Measurements from ENCODE around the gene MAP2K3. TPM values are rescaled to one million over a fixed set of nuclear protein-coding genes. Genes with fewer than 3 reads are reported as not detected.

The MAP2K3 gene
- total RNA-seq, 4 donors from 2014 or later: 44.4 to 148 (median 59.6) TPM

DNA sequence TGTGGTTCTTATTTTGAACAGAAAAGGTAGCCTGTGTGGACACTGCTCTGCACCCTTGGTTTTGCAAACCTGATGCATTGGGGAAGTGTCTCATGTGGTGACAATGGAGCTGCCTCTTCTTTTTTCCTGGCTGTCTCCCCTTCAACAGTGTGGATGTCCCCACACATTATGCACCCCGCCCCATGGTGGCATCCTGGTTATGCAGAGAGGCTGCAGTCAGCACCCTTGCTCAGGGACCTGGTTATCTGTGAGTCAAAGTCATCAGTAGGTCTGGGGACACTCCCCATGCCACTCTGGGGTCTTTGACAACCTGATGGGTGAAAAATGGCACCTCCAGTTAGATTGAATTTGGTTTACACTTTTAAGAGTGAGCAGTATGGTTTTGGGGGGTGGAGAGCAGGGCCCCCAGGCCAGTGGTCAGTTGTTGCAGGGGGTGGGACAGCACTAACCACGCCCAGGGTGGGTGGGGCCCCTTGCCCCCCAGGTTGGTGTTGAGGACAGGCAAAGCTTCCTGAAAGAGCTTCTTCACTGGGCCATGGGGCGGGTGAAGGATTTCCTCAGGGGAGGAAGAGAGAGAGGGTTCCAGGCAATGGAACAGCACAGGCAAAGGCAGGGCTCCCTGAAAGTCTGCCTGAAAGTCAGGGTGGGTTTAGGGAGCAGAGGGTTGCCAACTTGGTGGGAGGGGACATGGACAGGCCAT, 67.0 kb downstream of the MAP2K3 start:
- TF ChIP-seq POLR2AphosphoS5 (IDR thresholded peaks at IDR 0.05) (no peak), EP300 (IDR thresholded peaks at IDR 0.05; ENCODE audit: low read depth) (no peak), POLR2A (IDR thresholded peaks at IDR 0.05) (no peak)
- TF ChIP-seq, protein P1, sequence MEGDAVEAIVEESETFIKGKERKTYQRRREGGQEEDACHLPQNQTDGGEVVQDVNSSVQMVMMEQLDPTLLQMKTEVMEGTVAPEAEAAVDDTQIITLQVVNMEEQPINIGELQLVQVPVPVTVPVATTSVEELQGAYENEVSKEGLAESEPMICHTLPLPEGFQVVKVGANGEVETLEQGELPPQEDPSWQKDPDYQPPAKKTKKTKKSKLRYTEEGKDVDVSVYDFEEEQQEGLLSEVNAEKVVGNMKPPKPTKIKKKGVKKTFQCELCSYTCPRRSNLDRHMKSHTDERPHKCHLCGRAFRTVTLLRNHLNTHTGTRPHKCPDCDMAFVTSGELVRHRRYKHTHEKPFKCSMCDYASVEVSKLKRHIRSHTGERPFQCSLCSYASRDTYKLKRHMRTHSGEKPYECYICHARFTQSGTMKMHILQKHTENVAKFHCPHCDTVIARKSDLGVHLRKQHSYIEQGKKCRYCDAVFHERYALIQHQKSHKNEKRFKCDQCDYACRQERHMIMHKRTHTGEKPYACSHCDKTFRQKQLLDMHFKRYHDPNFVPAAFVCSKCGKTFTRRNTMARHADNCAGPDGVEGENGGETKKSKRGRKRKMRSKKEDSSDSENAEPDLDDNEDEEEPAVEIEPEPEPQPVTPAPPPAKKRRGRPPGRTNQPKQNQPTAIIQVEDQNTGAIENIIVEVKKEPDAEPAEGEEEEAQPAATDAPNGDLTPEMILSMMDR (IDR thresholded peaks at IDR 0.05): no peak
- WGBS, 2 donors (ENCODE audit: low coverage in 1 of 2): 75% methylated on average over 3 of the region's 3 CpGs; no CpG with 5 or more reads in 1 of the 2 donors
- no peak overlapping the region for H3K4me3 ChIP-seq
- no peaks in the 10 kb centered on the region for H3K9me3 ChIP-seq
- in situ Hi-C loops (cut with MboI; ENCODE audit: low pct_ligation_motif_present in 1 of 4, low pct_unique_long_range_greater_than_20kb in 1 of 4, low sequenced_read_pairs in 3 of 4): no loop called here
- H3K36me3 ChIP-seq: no peaks in the 10 kb centered on the region
- H3K27ac ChIP-seq: no peak overlapping the region
- DNase-seq: peak; percentile 2
- intact Hi-C loops (cut with DNase I; ENCODE audit: low total_unique reads): no loop called here
- H3K4me1 ChIP-seq: no peaks in the 10 kb centered on the region
- H3K27me3 ChIP-seq: no peaks in the 10 kb centered on the region

DNA sequence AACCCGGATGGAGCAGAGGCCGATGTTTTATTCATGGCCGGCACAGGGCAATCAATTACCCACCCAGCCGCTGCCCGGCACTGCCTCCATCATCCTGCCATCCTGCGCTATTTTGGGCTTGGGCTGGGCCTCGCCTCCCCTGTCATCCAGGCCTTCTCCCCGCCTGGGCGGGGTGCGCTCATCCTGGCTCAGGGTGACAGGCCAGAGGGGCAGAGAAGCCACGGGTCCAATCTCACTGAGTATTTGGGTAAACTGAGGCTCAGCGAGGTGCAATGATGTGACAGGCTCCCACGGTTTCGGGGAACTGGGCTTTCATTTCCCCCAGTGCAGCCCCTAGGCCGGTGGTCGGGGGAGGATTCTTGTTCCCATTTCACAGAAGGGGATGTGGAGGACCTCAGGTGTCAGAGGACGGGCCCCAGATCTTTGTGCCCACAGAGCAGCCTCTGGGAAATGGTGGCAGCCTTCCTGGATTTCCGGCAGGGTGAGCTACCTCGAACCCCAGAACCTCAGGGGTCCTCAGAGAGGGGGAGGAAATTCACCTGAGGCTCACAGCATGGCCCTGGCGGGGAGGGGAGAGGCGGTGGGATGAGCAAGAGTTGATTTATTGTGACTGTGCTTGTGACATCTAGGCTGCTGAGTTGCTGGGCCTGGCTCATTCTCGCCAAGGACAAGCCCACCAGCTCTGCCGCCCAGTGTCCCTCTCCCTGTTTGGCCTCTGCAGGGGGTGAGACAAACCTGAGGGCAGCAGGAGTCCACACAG, 67.9 kb downstream of the MAP2K3 start:
- H3K4me3 ChIP-seq: no peak overlapping the region
- H3K36me3 ChIP-seq: no peaks in the 10 kb centered on the region
- intact Hi-C loops (cut with DNase I; ENCODE audit: low total_unique reads) (no loop called here), in situ Hi-C loops (cut with MboI; ENCODE audit: low pct_ligation_motif_present in 1 of 4, low pct_unique_long_range_greater_than_20kb in 1 of 4, low sequenced_read_pairs in 3 of 4) (no loop called here)
- 91 to 100% methylated on average over 2 to 20 of the region's 23 CpGs for WGBS, 2 donors (ENCODE audit: low coverage in 1 of 2)
- peak; percentile 5 for DNase-seq
- H3K4me1 ChIP-seq: no peaks in the 10 kb centered on the region
- no peak for TF ChIP-seq POLR2A (IDR thresholded peaks at IDR 0.05)
- no peak for TF ChIP-seq POLR2AphosphoS5 (IDR thresholded peaks at IDR 0.05)
- no peak overlapping the region for H3K27ac ChIP-seq
- no peaks in the 10 kb centered on the region for H3K9me3 ChIP-seq
- no peaks in the 10 kb centered on the region for H3K27me3 ChIP-seq

DNA sequence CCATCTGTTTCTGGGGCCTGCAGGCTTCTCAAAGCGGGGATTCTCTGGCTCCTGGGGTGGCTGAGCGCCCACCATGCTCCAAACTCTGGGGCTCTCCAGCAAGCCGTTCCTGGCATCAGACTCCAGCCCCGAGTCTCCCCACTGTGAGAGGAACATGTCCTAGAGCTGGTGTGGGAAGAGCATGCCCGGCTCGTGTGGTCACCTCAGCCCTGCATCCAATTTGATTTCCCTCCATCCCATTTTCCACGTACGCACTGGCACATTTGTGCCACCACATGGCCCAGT, 68.4 kb downstream of the MAP2K3 start:
- no peaks in the 10 kb centered on the region for H3K27me3 ChIP-seq
- H3K27ac ChIP-seq: no peak overlapping the region
- no peak overlapping the region for H3K4me3 ChIP-seq
- H3K36me3 ChIP-seq: no peaks in the 10 kb centered on the region
- intact Hi-C loops (cut with DNase I; ENCODE audit: low total_unique reads) (no loop called here), in situ Hi-C loops (cut with MboI; ENCODE audit: low pct_ligation_motif_present in 1 of 4, low pct_unique_long_range_greater_than_20kb in 1 of 4, low sequenced_read_pairs in 3 of 4) (no loop called here)
- TF ChIP-seq, protein P1 (IDR thresholded peaks at IDR 0.05): no peak
- no peak for TF ChIP-seq POLR2AphosphoS5 (IDR thresholded peaks at IDR 0.05)
- no peak for TF ChIP-seq EP300 (IDR thresholded peaks at IDR 0.05; ENCODE audit: low read depth)
- TF ChIP-seq POLR2A (IDR thresholded peaks at IDR 0.05): no peak
- H3K4me1 ChIP-seq: no peaks in the 10 kb centered on the region
- no peaks in the 10 kb centered on the region for H3K9me3 ChIP-seq
- no peak for DNase-seq
- WGBS, 2 donors (ENCODE audit: low coverage in 1 of 2): 88% methylated on average over 8 of the region's 8 CpGs; no CpG with 5 or more reads in 1 of the 2 donors

DNA sequence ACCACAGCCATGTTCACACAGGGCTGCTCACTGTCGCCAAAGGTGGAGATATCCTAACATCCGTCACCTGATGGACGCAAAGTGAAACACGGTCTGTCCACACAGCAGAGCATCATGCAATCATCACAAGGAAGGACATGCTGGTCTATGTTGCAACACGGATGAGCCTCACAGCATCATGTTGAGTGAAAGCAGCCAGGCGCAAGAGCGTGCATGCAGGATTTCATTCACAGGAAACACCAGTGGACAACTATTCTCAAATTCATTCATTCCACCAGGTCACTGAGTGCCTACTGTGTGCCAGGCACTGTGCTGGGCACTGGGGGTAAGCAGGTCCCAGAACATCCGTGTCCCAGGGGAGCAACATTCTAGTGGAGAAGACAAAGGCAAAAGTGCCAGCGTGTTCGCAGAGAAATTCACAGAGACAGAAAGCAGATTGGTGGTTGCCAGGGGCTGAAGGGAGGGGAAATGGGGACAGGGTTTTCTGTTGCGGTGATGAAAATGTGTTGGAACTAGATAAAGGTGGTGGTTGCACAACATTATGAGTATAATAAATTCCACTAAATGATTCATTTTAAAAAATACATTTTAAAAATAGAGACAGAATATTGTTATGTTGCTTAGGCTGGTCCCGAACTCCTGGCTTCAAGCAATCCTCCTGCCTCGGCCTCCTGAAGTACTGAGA, 69.0 kb downstream of the MAP2K3 start:
- H3K27ac ChIP-seq: no peak overlapping the region
- H3K36me3 ChIP-seq: no peaks in the 10 kb centered on the region
- DNase-seq: no peak
- TF ChIP-seq POLR2AphosphoS5 (IDR thresholded peaks at IDR 0.05) (no peak), EP300 (IDR thresholded peaks at IDR 0.05; ENCODE audit: low read depth) (no peak), POLR2A (IDR thresholded peaks at IDR 0.05) (no peak)
- TF ChIP-seq, protein P1 (IDR thresholded peaks at IDR 0.05): no peak
- no peaks in the 10 kb centered on the region for H3K27me3 ChIP-seq
- H3K9me3 ChIP-seq: no peaks in the 10 kb centered on the region
- WGBS, 2 donors (ENCODE audit: low coverage in 1 of 2): 75 to 76% methylated on average over 6 to 13 of the region's 13 CpGs
- H3K4me1 ChIP-seq: no peaks in the 10 kb centered on the region
- intact Hi-C loops (cut with DNase I; ENCODE audit: low total_unique reads): no loop called here
- in situ Hi-C loops (cut with MboI; ENCODE audit: low pct_ligation_motif_present in 1 of 4, low pct_unique_long_range_greater_than_20kb in 1 of 4, low sequenced_read_pairs in 3 of 4): no loop called here
- H3K4me3 ChIP-seq: no peak overlapping the region

All from transverse colon (tissue), 4 donors.